Activated T-helper 2 cell treated with anti-CD3 and anti-CD28 coated beads, Interferon-gamma antibody, Interleukin-2, Interleukin-4, amounts not matched to agents 10 μg/mL and 5 μg/mL and 100 μg/mL, durations not matched to agents 14 hours and 24 hours and 36 hours (primary cell): Measurements from ENCODE around the gene TRAPPC3L. TPM values are rescaled to one million over a fixed set of nuclear protein-coding genes. Genes with fewer than 3 reads are reported as not detected.
A peak's percentile ranks its signal among the peaks of the same experiment; 100 is the strongest.

Experiments used
- DNase-seq: peaks from one replicate; pipeline ENCODE4 v3.0.0; 2021; ENCODE audit warnings: low spot score
- H3K27ac Mint-ChIP-seq: one replicate; pipeline ENCODE4 v1.8.0; 2021; ENCODE audit warnings: mixed read lengths
- H3K27me3 Mint-ChIP-seq: one replicate; pipeline ENCODE4 v1.8.0; 2021; ENCODE audit warnings: low read depth, mixed read lengths
- H3K36me3 Mint-ChIP-seq: one replicate; pipeline ENCODE4 v1.8.0; 2021; ENCODE audit warnings: low read depth, mixed read lengths
- H3K4me1 Mint-ChIP-seq: one replicate; pipeline ENCODE4 v1.8.0; 2021; ENCODE audit warnings: low read depth, mixed read lengths
- H3K4me3 Mint-ChIP-seq: one replicate; pipeline ENCODE4 v1.8.0; 2021; ENCODE audit warnings: low read depth, mild to moderate bottlenecking, moderate library complexity, mixed read lengths
- H3K9me3 Mint-ChIP-seq: one replicate; pipeline ENCODE4 v1.8.0; 2021; ENCODE audit warnings: mixed read lengths
- intact Hi-C: fragments of 100-400 bp; cut with micrococcal nuclease; formaldehyde crosslinking; loops from one replicate; pipeline ENCODE4 v1.15.1; 2023
- total RNA-seq: library from RNA; stranded (reverse); gene quantifications from 2 replicates; pipeline ENCODE4 v1.2.3, GENCODE V29; 2022

The TRAPPC3L gene
- total RNA-seq, 1 donor from 2014 or later, result not detected

GRCh38 chr6:116568821-116569755 lies 23.6 kb upstream of the TRAPPC3L start:
- intact Hi-C loops, result no loop called here
- Mint-ChIP-seq H3K27ac (no peak overlapping the region), H3K4me3 (peak overlapping the region; percentile 23), H3K36me3 (peaks cover 2% of the 10 kb centered on the region), H3K4me1 (peaks cover 25% of the 10 kb centered on the region), H3K9me3 (no peaks in the 10 kb centered on the region), H3K27me3 (peaks cover 10% of the 10 kb centered on the region)
- no peak for DNase-seq

GRCh38 chr6:116568111-116568510 lies 22.6 kb upstream of the TRAPPC3L start:
- no peak overlapping the region for H3K27ac Mint-ChIP-seq
- peaks cover 16% of the 10 kb centered on the region for H3K27me3 Mint-ChIP-seq
- no peak overlapping the region for H3K4me3 Mint-ChIP-seq
- no peak for DNase-seq
- no peaks in the 10 kb centered on the region for H3K36me3 Mint-ChIP-seq
- no peaks in the 10 kb centered on the region for H3K9me3 Mint-ChIP-seq
- peaks cover 20% of the 10 kb centered on the region for H3K4me1 Mint-ChIP-seq
- intact Hi-C loops, result no loop called here

GRCh38 chr6:116564921-116565872 lies 19.7 kb upstream of the TRAPPC3L start:
- H3K4me3 Mint-ChIP-seq, result no peak overlapping the region
- peaks cover 20% of the 10 kb centered on the region for H3K27me3 Mint-ChIP-seq
- H3K9me3 Mint-ChIP-seq, result no peaks in the 10 kb centered on the region
- intact Hi-C loops, result no loop called here
- H3K4me1 Mint-ChIP-seq, result peaks cover 10% of the 10 kb centered on the region
- no peaks in the 10 kb centered on the region for H3K36me3 Mint-ChIP-seq
- H3K27ac Mint-ChIP-seq, result no peak overlapping the region
- DNase-seq, result no peak

GRCh38 chr6:116564311-116564710 lies 18.8 kb upstream of the TRAPPC3L start:
- no peak overlapping the region for H3K27ac Mint-ChIP-seq
- peaks cover 6% of the 10 kb centered on the region for H3K4me1 Mint-ChIP-seq
- intact Hi-C loops, result no loop called here
- no peaks in the 10 kb centered on the region for H3K36me3 Mint-ChIP-seq
- no peaks in the 10 kb centered on the region for H3K9me3 Mint-ChIP-seq
- DNase-seq, result no peak
- H3K27me3 Mint-ChIP-seq, result peaks cover 20% of the 10 kb centered on the region
- H3K4me3 Mint-ChIP-seq, result no peak overlapping the region

- Mint-ChIP-seq H3K4me3 (no peak overlapping the region), H3K36me3 (no peaks in the 10 kb centered on the region), H3K27ac (no peak overlapping the region), H3K4me1 (peaks cover 4% of the 10 kb centered on the region), H3K27me3 (peaks cover 20% of the 10 kb centered on the region), H3K9me3 (no peaks in the 10 kb centered on the region)
- intact Hi-C loops, result no loop called here
- DNase-seq, result no peak
Measured at GRCh38 chr6:116563830-116564229, 18.3 kb upstream of the TRAPPC3L start.

GRCh38 chr6:116562614-116563013 lies 17.1 kb upstream of the TRAPPC3L start:
- Mint-ChIP-seq H3K4me1 (peaks cover 3% of the 10 kb centered on the region), H3K4me3 (no peak overlapping the region), H3K27me3 (peaks cover 27% of the 10 kb centered on the region), H3K9me3 (no peaks in the 10 kb centered on the region), H3K36me3 (no peaks in the 10 kb centered on the region), H3K27ac (no peak overlapping the region)
- DNase-seq, result no peak
- intact Hi-C loops, result no loop called here

GRCh38 chr6:116562019-116562403 lies 16.5 kb upstream of the TRAPPC3L start:
- Mint-ChIP-seq H3K36me3 (no peaks in the 10 kb centered on the region), H3K4me3 (no peak overlapping the region), H3K4me1 (peaks cover 3% of the 10 kb centered on the region), H3K9me3 (no peaks in the 10 kb centered on the region), H3K27me3 (peaks cover 26% of the 10 kb centered on the region), H3K27ac (no peak overlapping the region)
- intact Hi-C loops, result no loop called here
- no peak for DNase-seq

- H3K4me3 Mint-ChIP-seq, result no peak overlapping the region
- H3K9me3 Mint-ChIP-seq, result no peaks in the 10 kb centered on the region
- no peaks in the 10 kb centered on the region for H3K36me3 Mint-ChIP-seq
- intact Hi-C loops, result loop anchor here (1.0 kb wide), 1 partner anchor 25 kb away; no protein-coding TSS in a partner anchor
- DNase-seq, result peak; percentile 50
- H3K27me3 Mint-ChIP-seq, result peaks cover 21% of the 10 kb centered on the region
- H3K4me1 Mint-ChIP-seq, result peaks cover 3% of the 10 kb centered on the region
- no peak overlapping the region for H3K27ac Mint-ChIP-seq
Measured at GRCh38 chr6:116561377-116562018, 16.0 kb upstream of the TRAPPC3L start.

GRCh38 chr6:116560130-116560529 lies 14.6 kb upstream of the TRAPPC3L start:
- Mint-ChIP-seq H3K4me3 (no peak overlapping the region), H3K9me3 (no peaks in the 10 kb centered on the region), H3K27ac (no peak overlapping the region), H3K4me1 (peaks cover 3% of the 10 kb centered on the region), H3K27me3 (peaks cover 25% of the 10 kb centered on the region), H3K36me3 (no peaks in the 10 kb centered on the region)
- DNase-seq, result no peak
- intact Hi-C loops, result no loop called here

GRCh38 chr6:116557893-116558292 lies 12.4 kb upstream of the TRAPPC3L start:
- DNase-seq, result no peak
- no peaks in the 10 kb centered on the region for H3K36me3 Mint-ChIP-seq
- intact Hi-C loops, result no loop called here
- no peaks in the 10 kb centered on the region for H3K9me3 Mint-ChIP-seq
- H3K27ac Mint-ChIP-seq, result no peak overlapping the region
- H3K27me3 Mint-ChIP-seq, result peaks cover 26% of the 10 kb centered on the region
- H3K4me1 Mint-ChIP-seq, result peaks cover 3% of the 10 kb centered on the region
- no peak overlapping the region for H3K4me3 Mint-ChIP-seq

- intact Hi-C loops, result no loop called here
- no peaks in the 10 kb centered on the region for H3K36me3 Mint-ChIP-seq
- H3K4me3 Mint-ChIP-seq, result no peak overlapping the region
- no peak for DNase-seq
- H3K27ac Mint-ChIP-seq, result no peak overlapping the region
- H3K4me1 Mint-ChIP-seq, result peaks cover 3% of the 10 kb centered on the region
- H3K9me3 Mint-ChIP-seq, result no peaks in the 10 kb centered on the region
- peaks cover 27% of the 10 kb centered on the region for H3K27me3 Mint-ChIP-seq
Measured at GRCh38 chr6:116556814-116557415, 11.4 kb upstream of the TRAPPC3L start.

GRCh38 chr6:116556065-116556464 lies 10.6 kb upstream of the TRAPPC3L start:
- H3K4me3 Mint-ChIP-seq, result no peak overlapping the region
- H3K4me1 Mint-ChIP-seq, result peaks cover under 1% of the 10 kb centered on the region
- no peak overlapping the region for H3K27ac Mint-ChIP-seq
- H3K9me3 Mint-ChIP-seq, result no peaks in the 10 kb centered on the region
- intact Hi-C loops, result no loop called here
- H3K36me3 Mint-ChIP-seq, result no peaks in the 10 kb centered on the region
- peaks cover 31% of the 10 kb centered on the region for H3K27me3 Mint-ChIP-seq
- DNase-seq, result no peak
